ENCODE results near the gene GRPEL1.

GRCh38 chr4:7016512-7016911 is 51.4 kb downstream of the GRPEL1 start:
- TF ChIP-seq CTCF (IDR thresholded peaks at IDR 0.05) (no peak), POLR2A (IDR thresholded peaks at IDR 0.05) (no peak)
